BE2C (cell line): ENCODE results near the gene CABLES1.

Source experiments
- DNase-seq: peaks from one replicate; pipeline ENCODE4 v3.0.0-alpha.2; 2020
- H3K27me3 ChIP-seq: fragments of 250-450 bp; sonication (Bioruptor Pico); 2 replicates; pipeline ENCODE4 v1.5.1; 2020; ENCODE audit warnings: mild to moderate bottlenecking
- H3K36me3 ChIP-seq: fragments of 250-450 bp; sonication (Bioruptor Pico); 2 replicates; pipeline ENCODE4 v1.5.1; 2020; ENCODE audit warnings: mild to moderate bottlenecking
- H3K4me1 ChIP-seq: fragments of 250-450 bp; sonication (Bioruptor Pico); 2 replicates; pipeline ENCODE4 v1.5.1; 2020
- H3K4me3 ChIP-seq: 2 replicates; pipeline ENCODE4 v1.5.1; 2011; ENCODE audit warnings: low read depth, low read length
- H3K9me3 ChIP-seq: fragments of 250-450 bp; sonication (Bioruptor Pico); 2 replicates; pipeline ENCODE4 v1.5.1; 2020
- TF ChIP-seq, protein P1 (sequence below): IDR thresholded peaks from 2 replicates; pipeline ENCODE4 v1.5.1; 2012; ENCODE audit warnings: mild to moderate bottlenecking, low read depth, low read length

CABLES1 gene

DNA sequence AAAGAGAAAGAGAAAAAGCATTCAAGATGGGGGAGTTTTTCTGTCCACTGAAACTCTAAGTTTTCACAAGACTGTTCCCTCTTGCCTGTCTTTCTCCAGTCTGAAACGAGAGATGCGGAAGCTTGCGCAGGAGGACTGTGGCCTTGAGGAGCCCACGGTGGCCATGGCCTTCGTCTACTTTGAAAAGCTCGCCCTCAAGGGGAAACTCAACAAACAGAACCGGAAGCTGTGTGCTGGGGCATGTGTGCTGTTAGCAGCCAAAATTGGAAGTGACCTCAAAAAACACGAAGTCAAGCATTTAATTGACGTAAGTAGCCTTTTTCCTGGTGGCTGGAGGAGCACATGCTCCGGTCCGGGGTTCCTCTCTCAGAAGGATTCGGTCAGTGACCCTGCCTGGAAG, 118.3 kb downstream of the CABLES1 start:
- Histone ChIP-seq H3K27me3 (no peaks in the 10 kb centered on the region), H3K9me3 (no peaks in the 10 kb centered on the region), H3K36me3 (no peaks in the 10 kb centered on the region), H3K4me1 (no peaks in the 10 kb centered on the region), H3K4me3 (no peak overlapping the region)
- TF ChIP-seq, protein P1, sequence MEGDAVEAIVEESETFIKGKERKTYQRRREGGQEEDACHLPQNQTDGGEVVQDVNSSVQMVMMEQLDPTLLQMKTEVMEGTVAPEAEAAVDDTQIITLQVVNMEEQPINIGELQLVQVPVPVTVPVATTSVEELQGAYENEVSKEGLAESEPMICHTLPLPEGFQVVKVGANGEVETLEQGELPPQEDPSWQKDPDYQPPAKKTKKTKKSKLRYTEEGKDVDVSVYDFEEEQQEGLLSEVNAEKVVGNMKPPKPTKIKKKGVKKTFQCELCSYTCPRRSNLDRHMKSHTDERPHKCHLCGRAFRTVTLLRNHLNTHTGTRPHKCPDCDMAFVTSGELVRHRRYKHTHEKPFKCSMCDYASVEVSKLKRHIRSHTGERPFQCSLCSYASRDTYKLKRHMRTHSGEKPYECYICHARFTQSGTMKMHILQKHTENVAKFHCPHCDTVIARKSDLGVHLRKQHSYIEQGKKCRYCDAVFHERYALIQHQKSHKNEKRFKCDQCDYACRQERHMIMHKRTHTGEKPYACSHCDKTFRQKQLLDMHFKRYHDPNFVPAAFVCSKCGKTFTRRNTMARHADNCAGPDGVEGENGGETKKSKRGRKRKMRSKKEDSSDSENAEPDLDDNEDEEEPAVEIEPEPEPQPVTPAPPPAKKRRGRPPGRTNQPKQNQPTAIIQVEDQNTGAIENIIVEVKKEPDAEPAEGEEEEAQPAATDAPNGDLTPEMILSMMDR: no peak
- DNase-seq: no peak

GRCh38 chr18:23257137-23257536, 121.9 kb downstream of the CABLES1 start:
- Histone ChIP-seq H3K9me3 (no peaks in the 10 kb centered on the region), H3K36me3 (no peaks in the 10 kb centered on the region), H3K27me3 (no peaks in the 10 kb centered on the region), H3K4me1 (peaks cover 9% of the 10 kb centered on the region; the same call in 1 of the 2 replicates), H3K4me3 (no peak overlapping the region)
- TF ChIP-seq, protein P1: no peak
- DNase-seq: no peak

- Histone ChIP-seq H3K27me3 (no peaks in the 10 kb centered on the region), H3K4me3 (no peak overlapping the region), H3K4me1 (peaks cover 9% of the 10 kb centered on the region; the same call in 1 of the 2 replicates), H3K36me3 (no peaks in the 10 kb centered on the region), H3K9me3 (no peaks in the 10 kb centered on the region)
- TF ChIP-seq, protein P1: no peak
- no peak for DNase-seq
These were observed 122.6 kb downstream of the CABLES1 start for GRCh38 chr18:23257686-23258565.

- no peak for DNase-seq
- peaks cover 9% of the 10 kb centered on the region; the same call in 1 of the 2 replicates for H3K4me1 ChIP-seq
- H3K9me3 ChIP-seq: no peaks in the 10 kb centered on the region
- H3K36me3 ChIP-seq: no peaks in the 10 kb centered on the region
- H3K4me3 ChIP-seq: no peak overlapping the region
- TF ChIP-seq, protein P1: no peak
- no peaks in the 10 kb centered on the region for H3K27me3 ChIP-seq
These were observed 123.5 kb downstream of the CABLES1 start for GRCh38 chr18:23258566-23259469.

GRCh38 chr18:23259701-23260681, 124.7 kb downstream of the CABLES1 start:
- TF ChIP-seq, protein P1: no peak
- peak overlapping the region; percentile 23 for H3K4me3 ChIP-seq
- peak; percentile 51 for DNase-seq
- peaks cover 9% of the 10 kb centered on the region; the same call in 1 of the 2 replicates for H3K4me1 ChIP-seq
- no peaks in the 10 kb centered on the region for H3K9me3 ChIP-seq
- H3K36me3 ChIP-seq: no peaks in the 10 kb centered on the region
- H3K27me3 ChIP-seq: no peaks in the 10 kb centered on the region
